ENCODE measurements around the gene PPP4R2. TPM values are rescaled to one million over a fixed set of nuclear protein-coding genes. Genes with fewer than 3 reads are reported as not detected.

The PPP4R2 gene
- total RNA-seq, 3 donors from 2014 or later (not counting 1 experiment from before 2014, with no cell fraction given): 50.4 to 72.8 (median 60.1) TPM

DNA sequence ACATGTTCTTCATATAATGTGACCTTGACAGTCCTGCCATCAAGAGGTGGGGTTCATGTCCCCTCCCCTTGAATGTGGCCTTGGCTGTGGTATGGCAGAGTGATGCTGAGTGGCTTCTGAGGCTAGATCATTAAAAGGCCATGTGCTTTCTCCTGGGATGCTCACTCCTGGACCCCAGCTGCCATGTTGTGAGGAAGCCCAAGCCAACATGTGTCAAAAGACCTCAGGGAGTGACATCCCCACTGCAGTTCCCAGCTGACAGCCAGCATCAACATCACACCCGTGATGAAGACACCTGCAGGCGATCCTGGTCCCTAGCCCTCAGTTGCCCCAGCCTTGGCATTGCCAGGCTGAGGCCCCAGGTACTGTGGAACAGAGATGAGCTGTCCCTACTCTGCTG, 101.4 kb downstream of the PPP4R2 start:
- no peak overlapping the region for H3K27ac Mint-ChIP-seq
- H3K9me3 ChIP-seq (ENCODE audit: control insufficient read depth, insufficient read depth, low read length): no peaks in the 10 kb centered on the region
- intact Hi-C loops (cut with micrococcal nuclease): no loop called here
- no peak overlapping the region for H3K27ac ChIP-seq (ENCODE audit: low read length)
- no peak for TF ChIP-seq CTCF (IDR thresholded peaks at IDR 0.05)
- H3K4me1 ChIP-seq (ENCODE audit: control insufficient read depth, insufficient read depth, low read length): peaks cover 6% of the 10 kb centered on the region
- DNase-seq (no peak), ATAC-seq (no peak)
- H3K36me3 Mint-ChIP-seq: no peaks in the 10 kb centered on the region
- no peak overlapping the region for H3K4me3 ChIP-seq (ENCODE audit: low read length)
- WGBS (ENCODE audit: insufficient coverage): 88% methylated on average over 2 of the region's 2 CpGs
- H3K9me3 Mint-ChIP-seq: no peaks in the 10 kb centered on the region
- H3K4me3 Mint-ChIP-seq: no peak overlapping the region
- H3K27me3 ChIP-seq (ENCODE audit: control insufficient read depth, insufficient read depth, low read length): no peaks in the 10 kb centered on the region
- peaks cover 6% of the 10 kb centered on the region in 2 donors for H3K4me1 Mint-ChIP-seq
- no peaks in the 10 kb centered on the region for H3K36me3 ChIP-seq (ENCODE audit: control insufficient read depth, insufficient read depth, low read length)
- no peaks in the 10 kb centered on the region for H3K27me3 Mint-ChIP-seq (ENCODE audit: low read depth in 2 of 2)

GRCh38 chr3:73098873-73099272, 102.3 kb downstream of the PPP4R2 start:
- H3K36me3 Mint-ChIP-seq: no peaks in the 10 kb centered on the region
- no peak overlapping the region for H3K27ac ChIP-seq (ENCODE audit: low read length)
- ATAC-seq (no peak), DNase-seq (no peak)
- H3K27me3 ChIP-seq (ENCODE audit: control insufficient read depth, insufficient read depth, low read length): no peaks in the 10 kb centered on the region
- peaks cover 6% of the 10 kb centered on the region for H3K4me1 ChIP-seq (ENCODE audit: control insufficient read depth, insufficient read depth, low read length)
- WGBS (ENCODE audit: insufficient coverage): no CpG with 5 or more reads among the region's 1 CpG
- H3K4me3 Mint-ChIP-seq: no peak overlapping the region
- intact Hi-C loops (cut with micrococcal nuclease): no loop called here
- H3K36me3 ChIP-seq (ENCODE audit: control insufficient read depth, insufficient read depth, low read length): no peaks in the 10 kb centered on the region
- H3K4me3 ChIP-seq (ENCODE audit: low read length): no peak overlapping the region
- H3K4me1 Mint-ChIP-seq: peaks cover 6% of the 10 kb centered on the region in 2 donors
- H3K9me3 Mint-ChIP-seq: no peaks in the 10 kb centered on the region
- TF ChIP-seq CTCF (IDR thresholded peaks at IDR 0.05): no peak
- H3K9me3 ChIP-seq (ENCODE audit: control insufficient read depth, insufficient read depth, low read length): no peaks in the 10 kb centered on the region
- H3K27me3 Mint-ChIP-seq (ENCODE audit: low read depth in 2 of 2): no peaks in the 10 kb centered on the region
- no peak overlapping the region for H3K27ac Mint-ChIP-seq

GRCh38 chr3:73100741-73101559, 104.3 kb downstream of the PPP4R2 start:
- Histone ChIP-seq H3K4me1 (ENCODE audit: control insufficient read depth, insufficient read depth, low read length) (no peaks in the 10 kb centered on the region), H3K36me3 (ENCODE audit: control insufficient read depth, insufficient read depth, low read length) (no peaks in the 10 kb centered on the region), H3K27me3 (ENCODE audit: control insufficient read depth, insufficient read depth, low read length) (no peaks in the 10 kb centered on the region), H3K9me3 (ENCODE audit: control insufficient read depth, insufficient read depth, low read length) (no peaks in the 10 kb centered on the region), H3K4me3 (ENCODE audit: low read length) (no peak overlapping the region), H3K27ac (ENCODE audit: low read length) (no peak overlapping the region)
- DNase-seq (peak; percentile 58 to 86), ATAC-seq (peak; percentile 79 to 93 (median 84))
- intact Hi-C loops (cut with micrococcal nuclease): loop anchor here (1.0 kb wide), 1 partner anchor 401 kb away; no protein-coding TSS in a partner anchor
- Mint-ChIP-seq H3K27ac (no peak overlapping the region), H3K4me1 (no peaks in the 10 kb centered on the region), H3K9me3 (no peaks in the 10 kb centered on the region), H3K36me3 (no peaks in the 10 kb centered on the region), H3K4me3 (no peak overlapping the region), H3K27me3 (ENCODE audit: low read depth in 2 of 2) (no peaks in the 10 kb centered on the region)
- 40% methylated on average over 9 of the region's 9 CpGs for WGBS (ENCODE audit: insufficient coverage)
- TF ChIP-seq CTCF (IDR thresholded peaks at IDR 0.05): peak; percentile 84

Measured in natural killer cell (primary cell).